HL-60 (cell line): ENCODE results near the gene TFF3.

Experiments used
- CTCF ChIP-seq: IDR thresholded peaks from one replicate; pipeline ENCODE4 v1.5.1; 2011; ENCODE audit warnings: low read length, control low read depth, inconsistent platforms; ENCODE audit not compliant: insufficient read depth
- GABPA ChIP-seq: IDR thresholded peaks from 2 replicates; pipeline ENCODE4 v1.6.1; 2012; ENCODE audit warnings: low read depth

DNA sequence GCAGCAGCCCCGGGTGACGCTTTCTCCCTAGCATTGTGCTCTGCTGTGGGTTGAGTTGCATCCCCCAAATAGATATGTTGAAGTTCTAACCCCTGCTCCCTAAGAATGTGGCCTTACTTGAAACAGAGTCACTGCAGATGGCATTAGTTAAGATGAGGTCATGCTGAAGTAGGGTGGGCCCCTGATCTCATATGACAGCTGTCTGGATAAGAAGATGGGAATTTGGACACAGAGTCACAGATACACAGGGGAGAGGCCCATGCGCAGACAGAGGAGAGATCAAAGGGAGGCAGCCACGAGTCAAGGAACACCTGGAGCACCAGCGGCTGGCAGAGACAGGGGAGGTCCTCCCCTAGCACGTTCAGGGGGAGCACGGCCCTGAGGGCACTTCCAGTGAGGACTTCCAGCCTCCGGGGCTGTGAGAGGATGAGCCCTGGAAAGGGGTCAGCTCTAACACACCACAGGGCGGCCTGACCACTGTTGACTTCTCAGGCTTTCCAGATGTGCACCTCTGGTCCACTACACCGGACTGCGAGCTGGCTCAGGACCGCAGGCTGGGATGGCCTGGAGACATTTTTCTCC, 49.9 kb downstream of the TFF3 start:
- TF ChIP-seq CTCF (no peak), GABPA (no peak)
